NCI-H82 treated with DMSO at 0.1 percent for 48 hours (cell line): ENCODE measurements around the gene ZNF329.

Experiments
- DNase-seq: peaks from one replicate; lab custom pipeline; 2025; ENCODE audit not compliant: unreplicated experiment; lab: John Stamatoyannopoulos, UW

ZNF329 gene

GRCh38 chr19:58118979-58119733, 31.4 kb downstream of the ZNF329 start:
- no peak for DNase-seq

GRCh38 chr19:58117841-58118575, 32.6 kb downstream of the ZNF329 start:
- DNase-seq: no peak

- no peak for DNase-seq
These were observed 42.1 kb downstream of the ZNF329 start for GRCh38 chr19:58108546-58108817.

GRCh38 chr19:58107778-58108545, 42.6 kb downstream of the ZNF329 start:
- DNase-seq: no peak

GRCh38 chr19:58098682-58098998, 51.9 kb downstream of the ZNF329 start:
- no peak for DNase-seq

- DNase-seq: peak; percentile 91
These were observed 52.6 kb downstream of the ZNF329 start, which contains the start of gene ZSCAN18 for GRCh38 chr19:58097781-58098681. TSS of gene ZSCAN18 (minus strand) at chr19:58098231. CDS start at chr19:58090267, 7,964 bp downstream.

- DNase-seq: no peak
These were observed 53.2 kb downstream of the ZNF329 start for GRCh38 chr19:58097349-58097748.

GRCh38 chr19:58096884-58097283, 53.7 kb downstream of the ZNF329 start:
- no peak for DNase-seq

GRCh38 chr19:58095328-58095727, 55.3 kb downstream of the ZNF329 start:
- no peak for DNase-seq

- no peak for DNase-seq
These were observed 57.5 kb downstream of the ZNF329 start for GRCh38 chr19:58093071-58093470.

- no peak for DNase-seq
These were observed 59.2 kb downstream of the ZNF329 start for GRCh38 chr19:58091251-58091995.

- DNase-seq: no peak
These were observed 60.7 kb downstream of the ZNF329 start for GRCh38 chr19:58089846-58090245.

- no peak for DNase-seq
These were observed 62.0 kb downstream of the ZNF329 start for GRCh38 chr19:58088521-58089052.

- no peak for DNase-seq
These were observed 63.5 kb downstream of the ZNF329 start for GRCh38 chr19:58086825-58087710.

- DNase-seq: no peak
These were observed 65.2 kb downstream of the ZNF329 start for GRCh38 chr19:58085348-58085875.

GRCh38 chr19:58084596-58085347, 65.8 kb downstream of the ZNF329 start:
- DNase-seq: no peak

GRCh38 chr19:58083021-58083420, 67.6 kb downstream of the ZNF329 start:
- DNase-seq: no peak

GRCh38 chr19:58079792-58080191, 70.8 kb downstream of the ZNF329 start:
- DNase-seq: no peak
